COLO668 (cell line): ENCODE results near the gene PLEKHH2.
"Not testable (repeated sequence)": the region's sequence is repeated elsewhere in the genome, so short reads cannot be mapped to it uniquely, and the experiment has no call there.

ENCODE experiments used
- DNase-seq: peaks from one replicate; lab custom pipeline; 2025; ENCODE audit not compliant: unreplicated experiment; lab: John Stamatoyannopoulos, UW

The PLEKHH2 gene

DNA sequence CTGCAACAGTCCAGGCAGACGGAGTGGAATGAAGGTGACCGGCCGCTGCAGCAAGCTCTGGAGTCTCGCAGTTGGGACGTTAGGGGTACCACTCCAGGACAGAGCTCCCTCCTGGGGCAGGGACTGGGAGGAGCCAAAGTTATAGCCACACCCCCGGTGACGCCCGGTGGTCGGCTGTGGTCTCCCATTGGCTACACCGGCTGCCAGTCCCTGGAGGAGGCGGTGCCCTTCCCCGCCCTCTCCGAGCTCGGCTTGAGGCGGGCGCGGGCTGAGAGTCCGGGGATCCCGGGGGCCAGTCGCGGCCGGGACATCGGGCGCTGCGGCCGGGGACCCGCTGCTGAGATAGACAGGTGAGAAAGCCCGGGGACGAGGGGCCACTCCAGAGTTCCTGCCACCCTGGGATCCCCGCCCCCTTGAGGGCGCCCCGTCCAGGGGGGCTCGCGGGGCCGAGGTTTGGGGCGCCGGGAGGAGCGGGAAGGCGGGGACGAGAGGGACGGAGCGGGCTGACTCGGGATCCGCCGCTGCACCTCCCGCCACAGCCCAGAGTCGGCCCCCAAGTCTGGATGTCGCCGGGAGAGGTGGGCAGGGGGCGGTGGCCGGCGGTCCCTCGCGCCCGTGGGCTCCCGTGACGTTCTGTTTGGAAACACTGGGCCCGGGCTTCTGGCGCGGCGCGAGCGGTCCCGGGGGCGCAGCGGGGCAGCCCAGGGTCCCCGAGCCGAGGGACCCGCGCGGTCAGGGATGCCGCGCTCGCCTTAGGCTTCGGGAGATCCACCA is at the start of gene PLEKHH2:
TSS of gene PLEKHH2 (plus strand) at position 231 of the 774 bp plus-strand sequence. CDS start 7,414 bp downstream, outside the sequence.
- peak; percentile 90 for DNase-seq

- no peak for DNase-seq
Observed at GRCh38 chr2:43592443-43592842, 44.6 kb upstream of the PLEKHH2 start.

DNA sequence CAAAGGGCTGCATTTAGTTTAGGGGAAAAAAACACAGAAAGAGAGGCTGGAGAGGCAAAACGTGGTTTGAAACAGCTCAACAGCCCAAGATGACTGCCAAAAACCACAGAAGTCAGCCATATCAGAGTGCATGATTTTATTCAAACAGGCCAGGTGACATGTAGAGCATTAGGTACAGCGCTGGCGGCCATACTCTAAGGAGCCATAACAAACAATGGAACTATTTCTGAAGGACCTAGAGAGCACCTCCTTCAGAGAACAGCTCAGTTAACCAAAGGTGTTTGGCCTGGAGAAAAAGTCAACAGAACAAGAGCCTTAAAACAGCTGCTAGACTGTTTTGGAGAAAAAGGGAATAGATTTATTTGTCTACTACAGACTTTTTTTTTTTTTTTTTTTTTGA is 43.8 kb upstream of the PLEKHH2 start:
- DNase-seq: no peak

GRCh38 chr2:43594875-43595274 is 42.2 kb upstream of the PLEKHH2 start:
- DNase-seq: no peak

GRCh38 chr2:43595603-43596412 is 41.3 kb upstream of the PLEKHH2 start, which contains the start of gene THADA:
Gene THADA, minus strand, starts transcription at chr2:43596038. Its CDS starts 3,646 bp downstream, at chr2:43592392.
- DNase-seq: peak; percentile 99

DNA sequence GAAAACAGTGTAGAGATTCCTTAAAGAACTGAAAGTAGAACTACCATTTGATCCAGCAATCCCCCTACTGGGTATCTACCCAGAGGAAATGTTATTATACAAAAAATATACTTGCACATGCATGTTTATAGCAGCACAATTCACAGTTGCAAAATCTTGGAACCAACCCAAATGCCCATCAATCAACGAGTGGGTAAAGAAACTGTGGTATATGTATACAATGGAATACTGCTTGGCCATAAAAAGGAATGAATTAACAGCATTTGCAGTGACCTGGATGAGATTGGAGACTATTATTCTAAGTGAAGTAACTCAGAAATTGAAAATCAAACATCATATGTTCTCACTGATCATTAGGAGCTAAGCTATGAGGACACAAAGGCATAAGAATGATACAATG is 36.5 kb upstream of the PLEKHH2 start:
- DNase-seq: not testable (repeated sequence)

DNA sequence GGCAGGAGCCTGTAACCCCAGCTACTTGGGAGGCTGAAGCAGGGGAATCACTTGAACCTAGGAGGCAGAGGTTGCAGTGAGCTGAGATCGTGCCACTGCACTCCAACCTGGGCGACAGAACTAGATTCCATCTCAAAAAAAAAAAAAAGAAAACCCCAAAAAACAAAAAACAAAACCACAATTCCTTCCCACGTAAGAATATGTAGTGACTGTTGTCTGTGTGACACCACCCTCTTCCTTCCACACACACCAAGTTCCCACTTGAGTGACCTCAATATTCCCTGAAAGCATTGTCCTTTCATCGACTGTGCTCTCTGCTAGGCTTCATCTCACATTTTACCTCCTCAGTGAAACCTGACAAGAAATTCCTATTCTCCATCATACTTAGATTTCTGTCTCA is 32.4 kb upstream of the PLEKHH2 start:
- DNase-seq: no peak

- peak; percentile 37 for DNase-seq
Observed at GRCh38 chr2:43605079-43605655, 31.9 kb upstream of the PLEKHH2 start.

DNA sequence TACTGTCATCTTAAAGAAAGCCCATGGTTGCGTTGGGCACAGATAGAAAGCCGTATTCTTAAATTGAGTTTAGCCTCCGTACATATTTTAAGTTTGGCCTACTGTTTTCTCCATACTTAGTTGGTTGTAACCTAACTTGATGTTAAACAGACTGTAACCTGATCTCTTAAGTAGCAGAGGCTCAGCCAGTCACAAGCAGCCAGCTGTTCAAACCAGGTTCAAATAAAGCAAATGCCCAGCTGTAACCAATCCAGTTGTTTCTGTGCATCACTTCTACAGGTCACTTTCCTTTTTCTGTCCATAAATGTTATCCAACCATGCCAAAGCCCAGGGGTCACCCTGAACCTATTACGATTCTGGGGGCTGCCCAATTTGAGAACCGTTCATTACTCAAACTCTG is 31.2 kb upstream of the PLEKHH2 start:
- no peak for DNase-seq

GRCh38 chr2:43609290-43609918 is 27.7 kb upstream of the PLEKHH2 start:
- peak; percentile 43 for DNase-seq

- no peak for DNase-seq
Observed at GRCh38 chr2:43610361-43610760, 26.7 kb upstream of the PLEKHH2 start.

GRCh38 chr2:43611987-43612894 is 24.8 kb upstream of the PLEKHH2 start:
- DNase-seq: peak; percentile 64

- no peak for DNase-seq
Observed at GRCh38 chr2:43612944-43613343, 24.1 kb upstream of the PLEKHH2 start.

GRCh38 chr2:43616967-43617680 is 19.9 kb upstream of the PLEKHH2 start:
- no peak for DNase-seq

DNA sequence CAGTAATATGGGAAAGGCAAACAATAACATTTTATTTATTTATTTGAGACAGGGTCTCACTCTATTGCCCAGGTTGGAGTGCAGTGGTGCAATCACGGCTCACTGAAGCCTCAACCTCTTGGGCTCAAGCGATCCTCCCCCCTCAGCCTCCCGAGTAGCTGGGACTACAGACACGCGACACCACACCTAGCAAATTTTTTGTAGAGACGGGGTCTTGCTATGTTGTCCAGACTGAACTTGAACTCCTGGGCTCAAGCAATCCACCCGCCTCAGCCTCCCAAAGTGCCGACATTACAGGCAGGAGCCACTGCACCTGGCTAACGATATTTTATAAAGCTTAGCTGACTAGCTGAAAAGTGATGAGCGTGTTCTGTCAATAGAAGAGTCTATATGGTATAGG is 17.5 kb upstream of the PLEKHH2 start:
- DNase-seq: no peak

- no peak for DNase-seq
Observed at GRCh38 chr2:43622931-43623451, 14.1 kb upstream of the PLEKHH2 start.

DNA sequence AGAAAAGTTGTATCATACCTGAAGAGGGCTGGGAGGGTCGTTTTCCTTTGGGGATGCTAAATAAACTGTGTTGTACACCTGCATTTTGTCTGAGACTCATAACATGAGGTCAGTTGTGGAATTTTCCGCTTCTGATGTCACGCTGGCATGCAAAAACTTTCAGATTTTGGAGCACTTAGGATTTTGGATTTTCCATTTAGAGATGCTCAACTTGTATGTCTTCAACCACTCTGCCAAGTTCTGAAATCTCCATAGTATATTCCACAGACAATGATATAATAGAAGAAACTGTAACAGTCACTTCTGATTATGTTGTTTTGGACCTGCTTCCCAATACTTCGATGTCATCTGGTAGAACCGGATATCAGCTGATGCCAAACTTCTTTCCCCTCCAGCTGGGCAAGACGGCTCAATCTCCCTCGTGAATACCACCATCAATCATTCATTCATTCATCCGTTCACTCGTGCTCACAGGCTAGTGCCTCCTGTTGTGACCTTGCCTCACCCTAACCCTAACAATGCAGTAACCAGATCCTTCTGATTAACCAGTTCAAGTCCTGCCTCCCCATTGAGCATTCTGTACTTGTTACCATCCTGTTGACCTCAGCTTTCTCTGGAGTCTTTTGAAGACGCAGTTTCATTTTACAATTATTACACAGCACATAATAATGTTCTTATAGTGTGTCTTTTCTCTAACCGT is 5.3 kb upstream of the PLEKHH2 start:
- DNase-seq: no peak

- DNase-seq: peak; percentile 59
Observed at GRCh38 chr2:43634604-43635306, 2.3 kb upstream of the PLEKHH2 start.
